GM18499 (cell line): ENCODE data around the gene RGS19.

Experiments used
- ATAC-seq: cut with Tn5 transposase; IDR thresholded peaks from one replicate; pipeline ENCODE4 v1.9.1; 2021; ENCODE audit warnings: moderate number of reproducible peaks; ENCODE audit not compliant: insufficient read depth, unreplicated experiment

RGS19 gene

GRCh38 chr20:64078934-64079272 lies 415 bp downstream of the RGS19 start:
- ATAC-seq = no peak

- no peak for ATAC-seq
Observed at GRCh38 chr20:64077876-64078551, 1.3 kb downstream of the RGS19 start.

GRCh38 chr20:64077541-64077875 lies 1.8 kb downstream of the RGS19 start:
- no peak for ATAC-seq

GRCh38 chr20:64077094-64077493 lies 2.2 kb downstream of the RGS19 start:
- ATAC-seq = no peak

GRCh38 chr20:64076061-64076997 lies 3.0 kb downstream of the RGS19 start:
- no peak for ATAC-seq

- ATAC-seq = no peak
Observed at GRCh38 chr20:64075556-64075955, 3.8 kb downstream of the RGS19 start.

- no peak for ATAC-seq
Observed at GRCh38 chr20:64074963-64075362, 4.4 kb downstream of the RGS19 start.

- ATAC-seq = no peak
Observed at GRCh38 chr20:64074184-64074789, 5.0 kb downstream of the RGS19 start.

- no peak for ATAC-seq
Observed at GRCh38 chr20:64073476-64074183, 5.7 kb downstream of the RGS19 start.

- ATAC-seq = no peak
Observed at GRCh38 chr20:64072498-64073063, 6.7 kb downstream of the RGS19 start.

- ATAC-seq = no peak
Observed at GRCh38 chr20:64071341-64072332, 7.7 kb downstream of the RGS19 start.

GRCh38 chr20:64070244-64070993 lies 8.9 kb downstream of the RGS19 start:
- ATAC-seq = no peak

GRCh38 chr20:64069614-64070243 lies 9.6 kb downstream of the RGS19 start:
- ATAC-seq = no peak

- ATAC-seq = no peak
Observed at GRCh38 chr20:64069209-64069613, 10.1 kb downstream of the RGS19 start.

GRCh38 chr20:64068386-64069208 lies 10.7 kb downstream of the RGS19 start:
- ATAC-seq = no peak

GRCh38 chr20:64067733-64068307 lies 11.5 kb downstream of the RGS19 start:
- ATAC-seq = no peak
